GM10248 (cell line): ENCODE data around the gene GOLPH3L.
"Not testable (repeated sequence)": the region's sequence is repeated elsewhere in the genome, so short reads cannot be mapped to it uniquely, and the experiment has no call there.

Experiments used
- CTCF ChIA-PET: fragments of 300-600 bp; sonication (Branson Sonifier 250); formaldehyde crosslinking; extraction: SDS; loops from one replicate; lab custom pipeline; 2021; ENCODE audit warnings: antibody characterized with exemption; lab: Yijun Ruan, JAX
- POLR2A ChIA-PET: fragments of 350-650 bp; sonication (Branson Sonifier 250); formaldehyde crosslinking; extraction: SDS; loops from one replicate; lab custom pipeline; 2020; ENCODE audit warnings: antibody characterized with exemption; lab: Yijun Ruan, JAX
- DNase-seq: peaks from one replicate; pipeline ENCODE4 v3.0.0; 2012; ENCODE audit errors: extremely low spot score
- CTCF ChIP-seq: IDR thresholded peaks from 2 replicates; pipeline ENCODE4 v1.5.1; 2012; ENCODE audit warnings: mild to moderate bottlenecking, low read depth; ENCODE audit errors: extremely low read depth, missing control alignments, control extremely low read depth

The GOLPH3L gene

GRCh38 chr1:150609732-150610131, 87.2 kb downstream of the GOLPH3L start:
- POLR2A ChIA-PET = interaction anchor here (1.2 to 1.4 kb wide), 2 partner anchors 30 to 47 kb away, joined by 4 to 6 read pairs; partner anchors contain the start of gene MCL1
- TF ChIP-seq CTCF = no peak
- DNase-seq = no peak
- CTCF ChIA-PET = interaction anchor here (1.1 to 15.3 kb wide), 5 partner anchors 10 to 48 kb away, joined by 3 to 151 read pairs (median 4); no protein-coding TSS in a partner anchor

GRCh38 chr1:150606463-150607142, 90.4 kb downstream of the GOLPH3L start:
- no peak for TF ChIP-seq CTCF
- CTCF ChIA-PET = interaction anchor here (0.7 kb wide), 1 partner anchor 24 kb away, joined by 3 read pairs; no protein-coding TSS in a partner anchor
- POLR2A ChIA-PET = interaction anchor here (1.4 kb wide), 1 partner anchor 27 kb away, joined by 4 read pairs; the partner anchor contains the start of gene MCL1
- DNase-seq = no peak

GRCh38 chr1:150605451-150605731, 91.6 kb downstream of the GOLPH3L start:
- CTCF ChIA-PET = interaction anchor here (0.8 kb wide), 1 partner anchor 18 kb away, joined by 3 read pairs; no protein-coding TSS in a partner anchor
- DNase-seq = not testable (repeated sequence)
- POLR2A ChIA-PET = interaction anchor here (0.6 kb wide), 2 partner anchors 25 to 53 kb away, joined by 3 to 4 read pairs; no protein-coding TSS in a partner anchor

- no peak for DNase-seq
- TF ChIP-seq CTCF = no peak
- CTCF ChIA-PET = interaction anchor here (1.6 kb wide), 1 partner anchor 15 kb away, joined by 4 read pairs; no protein-coding TSS in a partner anchor
- POLR2A ChIA-PET = no interaction called here
These were observed 92.7 kb downstream of the GOLPH3L start for GRCh38 chr1:150604226-150604588.

GRCh38 chr1:150603711-150604110, 93.2 kb downstream of the GOLPH3L start:
- ChIA-PET CTCF (interaction anchor here (0.9 to 1.6 kb wide), 4 partner anchors 14 to 44 kb away, joined by 3 to 8 read pairs (median 4); no protein-coding TSS in a partner anchor), POLR2A (interaction anchor here (1.8 kb wide), 1 partner anchor 24 kb away, joined by 8 read pairs; the partner anchor contains the start of gene MCL1)
- no peak for TF ChIP-seq CTCF

GRCh38 chr1:150602372-150602771, 94.6 kb downstream of the GOLPH3L start:
- ChIA-PET POLR2A (interaction anchor here (1.8 kb wide), 1 partner anchor 23 kb away, joined by 8 read pairs; the partner anchor contains the start of gene MCL1), CTCF (interaction anchor here (1.6 kb wide), 2 partner anchors 42 to 43 kb away, joined by 5 to 8 read pairs; no protein-coding TSS in a partner anchor)
- DNase-seq = not testable (repeated sequence)

More at GRCh38 chr1:150603711-150604110, 93.2 kb downstream of the GOLPH3L start:
- DNase-seq = no peak

- CTCF ChIA-PET = interaction anchor here (1.3 kb wide), 1 partner anchor 18 kb away, joined by 4 read pairs; no protein-coding TSS in a partner anchor
- TF ChIP-seq CTCF = no peak
- no peak for DNase-seq
- POLR2A ChIA-PET = no interaction called here
These were observed 95.4 kb downstream of the GOLPH3L start for GRCh38 chr1:150601540-150601939.

GRCh38 chr1:150598346-150598745, 98.6 kb downstream of the GOLPH3L start:
- DNase-seq, POLR2A ChIA-PET: not testable (repeated sequence)
- CTCF ChIA-PET = interaction anchor here (1.4 to 2.1 kb wide), 2 partner anchors 9 to 38 kb away, joined by 4 to 5 read pairs; no protein-coding TSS in a partner anchor
